H9 (cell line): Measurements from ENCODE around the gene RNF5. TPM values are rescaled to one million over a fixed set of nuclear protein-coding genes. Genes with fewer than 3 reads are reported as not detected.

ENCODE experiments used
- DNase-seq: peaks from one replicate; pipeline ENCODE4 v3.0.0-alpha.2; 2017
- H2AFZ ChIP-seq: one replicate; pipeline ENCODE4 v1.6.1; 2013; ENCODE audit warnings: mild to moderate bottlenecking, low read length, control low read depth, moderate library complexity
- H2AK5ac ChIP-seq: 2 replicates; pipeline ENCODE4 v1.6.1; 2013; ENCODE audit warnings: low read length, control low read depth, mixed read lengths; ENCODE audit not compliant: insufficient read length
- H2BK120ac ChIP-seq: one replicate; pipeline ENCODE4 v1.6.1; 2013; ENCODE audit warnings: low read depth, mild to moderate bottlenecking, low read length, control low read depth, inconsistent platforms; ENCODE audit not compliant: poor library complexity, severe bottlenecking
- H2BK12ac ChIP-seq: 2 replicates; pipeline ENCODE4 v1.6.1; 2013; ENCODE audit warnings: low read length, control low read depth, mixed read lengths, low read depth; ENCODE audit not compliant: insufficient read length
- H2BK15ac ChIP-seq: 2 replicates; pipeline ENCODE4 v1.6.1; 2013; ENCODE audit warnings: low read depth, low read length, control low read depth
- H2BK20ac ChIP-seq: one replicate; pipeline ENCODE4 v1.6.1; 2013; ENCODE audit warnings: low read depth, mild to moderate bottlenecking, low read length, control low read depth, inconsistent platforms; ENCODE audit not compliant: poor library complexity, severe bottlenecking
- H2BK5ac ChIP-seq: 2 replicates; pipeline ENCODE4 v1.6.1; 2013; ENCODE audit warnings: low read length, control low read depth, mixed read lengths; ENCODE audit not compliant: insufficient read length
- H3K14ac ChIP-seq: 2 replicates; pipeline ENCODE4 v1.6.1; 2013; ENCODE audit warnings: low read length, control low read depth; ENCODE audit not compliant: insufficient read depth
- H3K18ac ChIP-seq: 2 replicates; pipeline ENCODE4 v1.6.1; 2013; ENCODE audit warnings: low read depth, mild to moderate bottlenecking, mixed read lengths, low read length, control low read depth; ENCODE audit not compliant: insufficient read length
- H3K23ac ChIP-seq: 2 replicates; pipeline ENCODE4 v1.6.1; 2013; ENCODE audit warnings: low read length, control low read depth, mixed read lengths, low read depth; ENCODE audit not compliant: insufficient read length
- H3K23me2 ChIP-seq: 2 replicates; pipeline ENCODE4 v1.6.1; 2013; ENCODE audit warnings: low read depth, mild to moderate bottlenecking, mixed read lengths, low read length, control low read depth; ENCODE audit not compliant: insufficient read length, poor library complexity, severe bottlenecking
- H3K27ac ChIP-seq: 2 replicates; pipeline ENCODE4 v1.5.1; 2013; ENCODE audit warnings: low read length, control low read depth, mixed read lengths, low read depth; ENCODE audit not compliant: insufficient read length
- H3K27me3 ChIP-seq: 2 replicates; pipeline ENCODE4 v1.6.1; 2013; ENCODE audit warnings: low read length, control low read depth, inconsistent platforms; ENCODE audit not compliant: insufficient read depth
- H3K4ac ChIP-seq: 2 replicates; pipeline ENCODE4 v1.6.1; 2013; ENCODE audit warnings: low read depth, mild to moderate bottlenecking, control low read depth, inconsistent platforms, low read length, moderate library complexity
- H3K4me1 ChIP-seq: 2 replicates; pipeline ENCODE4 v1.6.1; 2013; ENCODE audit warnings: low read length, control low read depth, inconsistent platforms; ENCODE audit not compliant: insufficient read depth
- H3K4me2 ChIP-seq: 2 replicates; pipeline ENCODE4 v1.6.1; 2013; ENCODE audit warnings: low read length, control low read depth, mixed read lengths; ENCODE audit not compliant: insufficient read length, insufficient read depth
- H3K56ac ChIP-seq: 2 replicates; pipeline ENCODE4 v1.6.1; 2013; ENCODE audit warnings: low read depth, mild to moderate bottlenecking, mixed read lengths, low read length, control low read depth; ENCODE audit not compliant: insufficient read length
- H3K79me1 ChIP-seq: 2 replicates; pipeline ENCODE4 v1.6.1; 2013; ENCODE audit warnings: low read depth, mild to moderate bottlenecking, moderate library complexity, low read length, control low read depth, inconsistent platforms; ENCODE audit not compliant: insufficient read depth, poor library complexity, severe bottlenecking
- H3K79me2 ChIP-seq: 2 replicates; pipeline ENCODE4 v1.6.1; 2013; ENCODE audit warnings: low read length, control low read depth, inconsistent platforms; ENCODE audit not compliant: insufficient read depth
- H3K9ac ChIP-seq: 2 replicates; pipeline ENCODE4 v1.6.1; 2013; ENCODE audit warnings: low read length, control low read depth, mixed read lengths; ENCODE audit not compliant: insufficient read length; ENCODE audit errors: extremely low read depth
- H3K9me3 ChIP-seq: one replicate; pipeline ENCODE4 v1.6.1; 2013; ENCODE audit warnings: low read depth, low read length, inconsistent platforms; ENCODE audit not compliant: control insufficient read depth
- H3T11ph ChIP-seq: one replicate; pipeline ENCODE4 v1.6.1; 2013; ENCODE audit warnings: mild to moderate bottlenecking, low read length, control low read depth, inconsistent platforms
- H4K20me1 ChIP-seq: one replicate; pipeline ENCODE4 v1.6.1; 2013; ENCODE audit not compliant: control insufficient read depth, insufficient read length, insufficient read depth
- H4K5ac ChIP-seq: 2 replicates; pipeline ENCODE4 v1.6.1; 2013; ENCODE audit warnings: low read depth, mild to moderate bottlenecking, mixed read lengths, low read length, control low read depth; ENCODE audit not compliant: insufficient read length
- H4K8ac ChIP-seq: replicated peaks from 2 replicates; pipeline ENCODE4 v1.6.1; 2013; ENCODE audit warnings: low read length, control low read depth, mixed read lengths, low read depth; ENCODE audit not compliant: insufficient read length
- H4K91ac ChIP-seq: 2 replicates; pipeline ENCODE4 v1.6.1; 2013; ENCODE audit warnings: low read depth, mild to moderate bottlenecking, moderate library complexity, mixed read lengths, low read length, control low read depth; ENCODE audit not compliant: insufficient read length
- H3K27ac Mint-ChIP-seq, 3 experiments: 2 replicates in 2 of 3; 3 replicates in 1 of 3; pipeline ENCODE4 v1.8.0; 2020 to 2021; ENCODE audit warnings: mixed read lengths in 3 of 3, mild to moderate bottlenecking in 1 of 3, moderate library complexity in 1 of 3
- H3K27me3 Mint-ChIP-seq: 2 replicates; pipeline ENCODE4 v1.8.0; 2021; ENCODE audit warnings: low read depth, mild to moderate bottlenecking, moderate library complexity, mixed read lengths
- H3K36me3 Mint-ChIP-seq, 3 experiments: 2 replicates in 2 of 3; 3 replicates in 1 of 3; pipeline ENCODE4 v1.8.0; 2020 to 2021; ENCODE audit warnings: low read depth in 3 of 3, mixed read lengths in 3 of 3; ENCODE audit not compliant: insufficient read depth in 1 of 3
- H3K4me1 Mint-ChIP-seq, 2 experiments: 2 replicates each; pipeline ENCODE4 v1.8.0; 2020; ENCODE audit warnings: mixed read lengths in 2 of 2
- H3K4me3 Mint-ChIP-seq, 2 experiments: 2 replicates in 1 of 2; 3 replicates in 1 of 2; pipeline ENCODE4 v1.8.0; 2020 to 2021; ENCODE audit warnings: mild to moderate bottlenecking in 2 of 2, mixed read lengths in 2 of 2, moderate library complexity in 1 of 2
- H3K9me3 Mint-ChIP-seq, 2 experiments: 2 replicates in 1 of 2; 3 replicates in 1 of 2; pipeline ENCODE4 v1.8.0; 2020; ENCODE audit warnings: mild to moderate bottlenecking in 2 of 2, mixed read lengths in 2 of 2, moderate library complexity in 1 of 2
- CTCF ChIP-seq: fragments of 200-600 bp; sonication (generic); conservative IDR thresholded peaks from 3 replicates; pipeline ENCODE4 v1.8.0; 2021; ENCODE audit warnings: antibody characterized with exemption, mild to moderate bottlenecking
- WGBS: extraction: QIAGEN DNeasy Blood & Tissue Kit; methylation state at CpG from one replicate; pipeline ENCODE4 v1.1.7; 2013; ENCODE audit warnings: missing lambda C conversion rate, low lambda C conversion rate, mixed read lengths; ENCODE audit not compliant: insufficient read length; ENCODE audit errors: extremely low coverage; 5-methylcytosine and 5-hydroxymethylcytosine counted together
- total RNA-seq: library from RNA; stranded (reverse); gene quantifications from 2 replicates; pipeline ENCODE4 v1.2.1, GENCODE V29; 2021

The RNF5 gene
- total RNA-seq, 1 experiment from 2014 or later = 116 TPM

- no peak overlapping the region for H2BK20ac ChIP-seq
- DNase-seq = no peak
- Mint-ChIP-seq H3K36me3 (peaks cover 40 to 72% (median 58%) of the 10 kb centered on the region in 3 experiments), H3K4me3 (no peak overlapping the region; a peak in 1 of 5 replicates), H3K4me1 (peaks cover 17 to 30% of the 10 kb centered on the region in 2 experiments), H3K27me3 (no peaks in the 10 kb centered on the region; the same call in 1 of the 2 replicates), H3K27ac (peak overlapping the region; percentile 14 to 57 (median 57); a peak in 3 of 7 replicates), H3K9me3 (no peaks in the 10 kb centered on the region)
- peaks cover 2% of the 10 kb centered on the region for H3K4me1 ChIP-seq
- H3K23me2 ChIP-seq = no peaks in the 10 kb centered on the region
- H3K4me2 ChIP-seq = no peak overlapping the region
- WGBS = no CpG with 5 or more reads among the region's 11 CpGs
- H4K91ac ChIP-seq = no peak overlapping the region
- H2BK15ac ChIP-seq = no peak overlapping the region
- no peak overlapping the region for H2BK5ac ChIP-seq
- no peak overlapping the region for H2AFZ ChIP-seq
- H3K9me3 ChIP-seq = no peaks in the 10 kb centered on the region
- no peak overlapping the region for H3K18ac ChIP-seq
- no peak overlapping the region for H3K56ac ChIP-seq
- peak; percentile 18; the same call in 1 of the 3 replicates for TF ChIP-seq CTCF
- H3K27ac ChIP-seq = no peak overlapping the region
- no peak overlapping the region for H4K8ac ChIP-seq
- H3T11ph ChIP-seq = no peak overlapping the region
- H4K5ac ChIP-seq = no peak overlapping the region
- H3K79me2 ChIP-seq = peaks cover 2% of the 10 kb centered on the region; the same call in 1 of the 2 replicates
- no peaks in the 10 kb centered on the region for H3K79me1 ChIP-seq
- H2BK120ac ChIP-seq = no peak overlapping the region
- H3K23ac ChIP-seq = no peak overlapping the region
- H3K9ac ChIP-seq = no peak overlapping the region
- H2BK12ac ChIP-seq = no peak overlapping the region
- no peak overlapping the region for H3K14ac ChIP-seq
- no peak overlapping the region for H3K4ac ChIP-seq
- H3K27me3 ChIP-seq = no peaks in the 10 kb centered on the region
- no peak overlapping the region for H2AK5ac ChIP-seq
- H4K20me1 ChIP-seq = peaks cover 2% of the 10 kb centered on the region
Measured at GRCh38 chr6:32168807-32169591, 9.2 kb upstream of the RNF5 start.
